ENCODE data around the gene FBLIM1.

Gene FBLIM1

GRCh38 chr1:15749399-15750291 is 8.9 kb upstream of the FBLIM1 start:
- Histone ChIP-seq H3K36me3 (ENCODE audit: insufficient read depth, low read length) (no peaks in the 10 kb centered on the region), H3K9me3 (ENCODE audit: control insufficient read depth, insufficient read depth, low read length) (no peaks in the 10 kb centered on the region), H3K9ac (ENCODE audit: low read depth, low read length) (no peak overlapping the region; the same call in 1 of the 2 replicates), H3K4me1 (ENCODE audit: insufficient read depth, low read length) (peaks cover 13% of the 10 kb centered on the region; the same call in 1 of the 2 replicates)

- no peaks in the 10 kb centered on the region for H3K36me3 ChIP-seq (ENCODE audit: insufficient read depth, low read length)
- no peak overlapping the region for H3K9ac ChIP-seq (ENCODE audit: low read depth, low read length)
- H3K4me1 ChIP-seq (ENCODE audit: insufficient read depth, low read length): peaks cover 21% of the 10 kb centered on the region
- no peaks in the 10 kb centered on the region for H3K9me3 ChIP-seq (ENCODE audit: control insufficient read depth, insufficient read depth, low read length)
These were observed 7.7 kb upstream of the FBLIM1 start for GRCh38 chr1:15750924-15751323.

GRCh38 chr1:15751717-15752116 is 6.9 kb upstream of the FBLIM1 start:
- H3K4me1 ChIP-seq (ENCODE audit: insufficient read depth, low read length): peaks cover 28% of the 10 kb centered on the region
- no peaks in the 10 kb centered on the region for H3K9me3 ChIP-seq (ENCODE audit: control insufficient read depth, insufficient read depth, low read length)
- H3K9ac ChIP-seq (ENCODE audit: low read depth, low read length): no peak overlapping the region
- no peaks in the 10 kb centered on the region for H3K36me3 ChIP-seq (ENCODE audit: insufficient read depth, low read length)

- no peak overlapping the region for H3K9ac ChIP-seq (ENCODE audit: low read depth, low read length)
- peaks cover 39% of the 10 kb centered on the region for H3K4me1 ChIP-seq (ENCODE audit: insufficient read depth, low read length)
- no peaks in the 10 kb centered on the region for H3K36me3 ChIP-seq (ENCODE audit: insufficient read depth, low read length)
- no peaks in the 10 kb centered on the region for H3K9me3 ChIP-seq (ENCODE audit: control insufficient read depth, insufficient read depth, low read length)
These were observed 4.8 kb upstream of the FBLIM1 start for GRCh38 chr1:15753776-15754175.

GRCh38 chr1:15755021-15755645 is 3.5 kb upstream of the FBLIM1 start:
- Histone ChIP-seq H3K36me3 (ENCODE audit: insufficient read depth, low read length) (no peaks in the 10 kb centered on the region), H3K9me3 (ENCODE audit: control insufficient read depth, insufficient read depth, low read length) (no peaks in the 10 kb centered on the region), H3K4me1 (ENCODE audit: insufficient read depth, low read length) (peaks cover 27% of the 10 kb centered on the region), H3K9ac (ENCODE audit: low read depth, low read length) (no peak overlapping the region)

GRCh38 chr1:15755646-15756040 is 3.0 kb upstream of the FBLIM1 start:
- no peaks in the 10 kb centered on the region for H3K36me3 ChIP-seq (ENCODE audit: insufficient read depth, low read length)
- no peaks in the 10 kb centered on the region for H3K9me3 ChIP-seq (ENCODE audit: control insufficient read depth, insufficient read depth, low read length)
- H3K4me1 ChIP-seq (ENCODE audit: insufficient read depth, low read length): peaks cover 26% of the 10 kb centered on the region
- H3K9ac ChIP-seq (ENCODE audit: low read depth, low read length): no peak overlapping the region

- peaks cover 33% of the 10 kb centered on the region for H3K4me1 ChIP-seq (ENCODE audit: insufficient read depth, low read length)
- no peak overlapping the region for H3K9ac ChIP-seq (ENCODE audit: low read depth, low read length)
- no peaks in the 10 kb centered on the region for H3K36me3 ChIP-seq (ENCODE audit: insufficient read depth, low read length)
- no peaks in the 10 kb centered on the region for H3K9me3 ChIP-seq (ENCODE audit: control insufficient read depth, insufficient read depth, low read length)
These were observed 2.2 kb upstream of the FBLIM1 start for GRCh38 chr1:15756143-15757015.

- Histone ChIP-seq H3K9me3 (ENCODE audit: control insufficient read depth, insufficient read depth, low read length) (no peaks in the 10 kb centered on the region), H3K9ac (ENCODE audit: low read depth, low read length) (peak overlapping the region; percentile 73), H3K4me1 (ENCODE audit: insufficient read depth, low read length) (peaks cover 34% of the 10 kb centered on the region), H3K36me3 (ENCODE audit: insufficient read depth, low read length) (no peaks in the 10 kb centered on the region)
These were observed 1.5 kb upstream of the FBLIM1 start for GRCh38 chr1:15757016-15757543.

GRCh38 chr1:15757575-15758342 is 836 bp upstream of the FBLIM1 start:
- H3K4me1 ChIP-seq (ENCODE audit: insufficient read depth, low read length): peaks cover 34% of the 10 kb centered on the region
- H3K9me3 ChIP-seq (ENCODE audit: control insufficient read depth, insufficient read depth, low read length): no peaks in the 10 kb centered on the region
- no peaks in the 10 kb centered on the region for H3K36me3 ChIP-seq (ENCODE audit: insufficient read depth, low read length)
- H3K9ac ChIP-seq (ENCODE audit: low read depth, low read length): peak overlapping the region; percentile 73

GRCh38 chr1:15758953-15759661 is 512 bp downstream of the FBLIM1 start:
- H3K9me3 ChIP-seq (ENCODE audit: control insufficient read depth, insufficient read depth, low read length): no peaks in the 10 kb centered on the region
- H3K9ac ChIP-seq (ENCODE audit: low read depth, low read length): peak overlapping the region; percentile 89
- peaks cover 34% of the 10 kb centered on the region for H3K4me1 ChIP-seq (ENCODE audit: insufficient read depth, low read length)
- H3K36me3 ChIP-seq (ENCODE audit: insufficient read depth, low read length): peaks cover 3% of the 10 kb centered on the region

- H3K9me3 ChIP-seq (ENCODE audit: control insufficient read depth, insufficient read depth, low read length): no peaks in the 10 kb centered on the region
- H3K9ac ChIP-seq (ENCODE audit: low read depth, low read length): peak overlapping the region; percentile 40
- peaks cover 29% of the 10 kb centered on the region for H3K4me1 ChIP-seq (ENCODE audit: insufficient read depth, low read length)
- peaks cover 12% of the 10 kb centered on the region for H3K36me3 ChIP-seq (ENCODE audit: insufficient read depth, low read length)
These were observed 2.1 kb downstream of the FBLIM1 start for GRCh38 chr1:15760520-15761211.

GRCh38 chr1:15761366-15762128 is 3.0 kb downstream of the FBLIM1 start:
- H3K9ac ChIP-seq (ENCODE audit: low read depth, low read length): no peak overlapping the region
- peaks cover 22% of the 10 kb centered on the region for H3K4me1 ChIP-seq (ENCODE audit: insufficient read depth, low read length)
- no peaks in the 10 kb centered on the region for H3K9me3 ChIP-seq (ENCODE audit: control insufficient read depth, insufficient read depth, low read length)
- H3K36me3 ChIP-seq (ENCODE audit: insufficient read depth, low read length): peaks cover 13% of the 10 kb centered on the region

Measured in ES-I3 (cell line).